ENCODE results near the gene CKS1B. TPM values are rescaled to one million over a fixed set of nuclear protein-coding genes. Genes with fewer than 3 reads are reported as not detected.
A peak's percentile ranks its signal among the peaks of the same experiment; 100 is the strongest.

CKS1B gene
- total and polyA plus RNA-seq, 9 of the 15 experiments (the other 6 are each of a cell fraction or from before 2014, with no cell fraction given), result 215 to 1,103 (median 460) TPM

DNA sequence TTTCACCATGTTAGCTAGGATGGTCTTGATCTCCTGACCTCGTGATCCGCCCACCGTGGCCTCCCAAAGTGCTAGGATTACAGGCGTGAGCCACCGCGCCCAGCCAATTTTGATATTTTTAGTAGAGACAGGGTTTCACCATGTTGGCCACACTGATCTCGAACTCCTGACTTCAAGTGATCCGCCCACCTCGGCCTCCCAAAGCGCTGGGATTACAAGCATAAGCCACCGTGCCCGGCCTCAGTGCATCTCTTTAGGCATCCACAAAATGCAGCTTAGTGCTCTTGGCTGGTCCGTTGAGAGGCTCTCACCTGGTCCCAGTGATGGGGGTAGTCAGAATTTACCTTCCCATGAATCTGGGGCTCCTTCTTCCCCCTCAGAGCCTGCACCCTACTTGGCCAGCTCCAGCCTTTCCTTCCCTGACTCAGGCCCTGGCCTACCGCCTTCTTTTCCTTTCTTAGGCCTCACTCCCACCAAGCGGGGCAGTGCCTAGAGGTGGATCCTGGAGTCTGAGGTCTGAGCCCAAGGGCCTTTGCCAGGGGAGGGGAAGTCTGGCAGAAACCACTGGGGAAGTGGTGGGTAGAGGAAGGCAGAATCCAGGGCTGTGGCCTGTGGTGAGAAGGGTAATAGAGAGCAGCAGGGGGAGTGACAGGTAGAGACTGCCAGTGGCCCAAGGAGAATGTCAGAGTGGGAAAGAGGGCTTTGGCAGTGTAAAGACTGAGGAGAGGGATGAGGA lies 22.7 kb downstream of the CKS1B start:
- intact Hi-C loops (cut with micrococcal nuclease) (no loop called here), in situ Hi-C loops (cut with MboI) (no loop called here)
- peaks cover 10% of the 10 kb centered on the region; the same call in 2 of the 3 replicates for H3K36me3 ChIP-seq (ENCODE audit: control insufficient read depth, insufficient read depth, low read length)
- H4K20me1 ChIP-seq (replicated peaks; ENCODE audit: control insufficient read depth, insufficient read depth, low read length), result no peaks in the 10 kb centered on the region
- H3K4me2 ChIP-seq (ENCODE audit: insufficient read depth, low read length), result no peak overlapping the region
- no peak for FAIRE-seq
- DNase-seq (ENCODE audit: extremely low read depth in 1 of 4, low spot score in 3 of 4), result no peak
- WGBS (ENCODE audit: insufficient coverage, low coverage, missing lambda C conversion rate), result 86% methylated on average over 15 of the region's 15 CpGs
- no peak overlapping the region for H3K4me3 ChIP-seq
- BruUV-seq (replicated peaks), result no TSS peak
- H3K27me3 ChIP-seq (ENCODE audit: control insufficient read depth in 2 of 2, insufficient read depth in 2 of 2, low read length in 2 of 2), result no peaks in the 10 kb centered on the region
- H2AFZ ChIP-seq (ENCODE audit: low read depth, low read length), result no peak overlapping the region
- ATAC-seq, result no peak
- no peak overlapping the region for H3K27ac ChIP-seq (ENCODE audit: extremely low read depth, low read depth, low read length)
- POLR2A ChIA-PET, result interaction anchor here (0.6 to 8.2 kb wide), 5 partner anchors 10 to 61 kb away, joined by 3 to 80 read pairs (median 3); partner anchors contain the start of genes CKS1B, FLAD1, PBXIP1 and PMVK
- peaks cover 7% of the 10 kb centered on the region; the same call in 2 of the 3 replicates for H3K79me2 ChIP-seq (ENCODE audit: control insufficient read depth, insufficient read depth, low read length)
- peaks cover 48 to 65% of the 10 kb centered on the region in 2 experiments for H3K4me1 ChIP-seq (replicated peaks in 1 of 2; ENCODE audit: control insufficient read depth in 2 of 2, insufficient read depth in 2 of 2, low read length in 2 of 2)
- TF ChIP-seq L3MBTL2 (IDR thresholded peaks at IDR 0.05) (no peak), HNRNPH1 (optimal IDR thresholded peaks at IDR 0.05; ENCODE audit: low read depth, low read length) (no peak), ZNF766 (CRISPR knock-in tag; conservative IDR thresholded peaks at IDR 0.05) (no peak), ZNF140 (CRISPR knock-in tag; IDR thresholded peaks at IDR 0.05) (no peak), ZSCAN29 (IDR thresholded peaks at IDR 0.05) (no peak), TRIM24 (IDR thresholded peaks at IDR 0.05) (no peak)
- TF ChIP-seq, protein P1, sequence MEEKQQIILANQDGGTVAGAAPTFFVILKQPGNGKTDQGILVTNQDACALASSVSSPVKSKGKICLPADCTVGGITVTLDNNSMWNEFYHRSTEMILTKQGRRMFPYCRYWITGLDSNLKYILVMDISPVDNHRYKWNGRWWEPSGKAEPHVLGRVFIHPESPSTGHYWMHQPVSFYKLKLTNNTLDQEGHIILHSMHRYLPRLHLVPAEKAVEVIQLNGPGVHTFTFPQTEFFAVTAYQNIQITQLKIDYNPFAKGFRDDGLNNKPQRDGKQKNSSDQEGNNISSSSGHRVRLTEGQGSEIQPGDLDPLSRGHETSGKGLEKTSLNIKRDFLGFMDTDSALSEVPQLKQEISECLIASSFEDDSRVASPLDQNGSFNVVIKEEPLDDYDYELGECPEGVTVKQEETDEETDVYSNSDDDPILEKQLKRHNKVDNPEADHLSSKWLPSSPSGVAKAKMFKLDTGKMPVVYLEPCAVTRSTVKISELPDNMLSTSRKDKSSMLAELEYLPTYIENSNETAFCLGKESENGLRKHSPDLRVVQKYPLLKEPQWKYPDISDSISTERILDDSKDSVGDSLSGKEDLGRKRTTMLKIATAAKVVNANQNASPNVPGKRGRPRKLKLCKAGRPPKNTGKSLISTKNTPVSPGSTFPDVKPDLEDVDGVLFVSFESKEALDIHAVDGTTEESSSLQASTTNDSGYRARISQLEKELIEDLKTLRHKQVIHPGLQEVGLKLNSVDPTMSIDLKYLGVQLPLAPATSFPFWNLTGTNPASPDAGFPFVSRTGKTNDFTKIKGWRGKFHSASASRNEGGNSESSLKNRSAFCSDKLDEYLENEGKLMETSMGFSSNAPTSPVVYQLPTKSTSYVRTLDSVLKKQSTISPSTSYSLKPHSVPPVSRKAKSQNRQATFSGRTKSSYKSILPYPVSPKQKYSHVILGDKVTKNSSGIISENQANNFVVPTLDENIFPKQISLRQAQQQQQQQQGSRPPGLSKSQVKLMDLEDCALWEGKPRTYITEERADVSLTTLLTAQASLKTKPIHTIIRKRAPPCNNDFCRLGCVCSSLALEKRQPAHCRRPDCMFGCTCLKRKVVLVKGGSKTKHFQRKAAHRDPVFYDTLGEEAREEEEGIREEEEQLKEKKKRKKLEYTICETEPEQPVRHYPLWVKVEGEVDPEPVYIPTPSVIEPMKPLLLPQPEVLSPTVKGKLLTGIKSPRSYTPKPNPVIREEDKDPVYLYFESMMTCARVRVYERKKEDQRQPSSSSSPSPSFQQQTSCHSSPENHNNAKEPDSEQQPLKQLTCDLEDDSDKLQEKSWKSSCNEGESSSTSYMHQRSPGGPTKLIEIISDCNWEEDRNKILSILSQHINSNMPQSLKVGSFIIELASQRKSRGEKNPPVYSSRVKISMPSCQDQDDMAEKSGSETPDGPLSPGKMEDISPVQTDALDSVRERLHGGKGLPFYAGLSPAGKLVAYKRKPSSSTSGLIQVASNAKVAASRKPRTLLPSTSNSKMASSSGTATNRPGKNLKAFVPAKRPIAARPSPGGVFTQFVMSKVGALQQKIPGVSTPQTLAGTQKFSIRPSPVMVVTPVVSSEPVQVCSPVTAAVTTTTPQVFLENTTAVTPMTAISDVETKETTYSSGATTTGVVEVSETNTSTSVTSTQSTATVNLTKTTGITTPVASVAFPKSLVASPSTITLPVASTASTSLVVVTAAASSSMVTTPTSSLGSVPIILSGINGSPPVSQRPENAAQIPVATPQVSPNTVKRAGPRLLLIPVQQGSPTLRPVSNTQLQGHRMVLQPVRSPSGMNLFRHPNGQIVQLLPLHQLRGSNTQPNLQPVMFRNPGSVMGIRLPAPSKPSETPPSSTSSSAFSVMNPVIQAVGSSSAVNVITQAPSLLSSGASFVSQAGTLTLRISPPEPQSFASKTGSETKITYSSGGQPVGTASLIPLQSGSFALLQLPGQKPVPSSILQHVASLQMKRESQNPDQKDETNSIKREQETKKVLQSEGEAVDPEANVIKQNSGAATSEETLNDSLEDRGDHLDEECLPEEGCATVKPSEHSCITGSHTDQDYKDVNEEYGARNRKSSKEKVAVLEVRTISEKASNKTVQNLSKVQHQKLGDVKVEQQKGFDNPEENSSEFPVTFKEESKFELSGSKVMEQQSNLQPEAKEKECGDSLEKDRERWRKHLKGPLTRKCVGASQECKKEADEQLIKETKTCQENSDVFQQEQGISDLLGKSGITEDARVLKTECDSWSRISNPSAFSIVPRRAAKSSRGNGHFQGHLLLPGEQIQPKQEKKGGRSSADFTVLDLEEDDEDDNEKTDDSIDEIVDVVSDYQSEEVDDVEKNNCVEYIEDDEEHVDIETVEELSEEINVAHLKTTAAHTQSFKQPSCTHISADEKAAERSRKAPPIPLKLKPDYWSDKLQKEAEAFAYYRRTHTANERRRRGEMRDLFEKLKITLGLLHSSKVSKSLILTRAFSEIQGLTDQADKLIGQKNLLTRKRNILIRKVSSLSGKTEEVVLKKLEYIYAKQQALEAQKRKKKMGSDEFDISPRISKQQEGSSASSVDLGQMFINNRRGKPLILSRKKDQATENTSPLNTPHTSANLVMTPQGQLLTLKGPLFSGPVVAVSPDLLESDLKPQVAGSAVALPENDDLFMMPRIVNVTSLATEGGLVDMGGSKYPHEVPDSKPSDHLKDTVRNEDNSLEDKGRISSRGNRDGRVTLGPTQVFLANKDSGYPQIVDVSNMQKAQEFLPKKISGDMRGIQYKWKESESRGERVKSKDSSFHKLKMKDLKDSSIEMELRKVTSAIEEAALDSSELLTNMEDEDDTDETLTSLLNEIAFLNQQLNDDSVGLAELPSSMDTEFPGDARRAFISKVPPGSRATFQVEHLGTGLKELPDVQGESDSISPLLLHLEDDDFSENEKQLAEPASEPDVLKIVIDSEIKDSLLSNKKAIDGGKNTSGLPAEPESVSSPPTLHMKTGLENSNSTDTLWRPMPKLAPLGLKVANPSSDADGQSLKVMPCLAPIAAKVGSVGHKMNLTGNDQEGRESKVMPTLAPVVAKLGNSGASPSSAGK (IDR thresholded peaks at IDR 0.05), result no peak
- CTCF ChIA-PET (ENCODE audit: low intra/inter-chr PET ratio), result interaction anchor here (1.0 to 1.1 kb wide), 2 partner anchors 35 kb away, joined by 3 read pairs; partner anchors contain the start of gene PYGO2
- H3K9me3 ChIP-seq (replicated peaks; ENCODE audit: control insufficient read depth, insufficient read depth, low read depth, low read length), result no peaks in the 10 kb centered on the region
- H3K9ac ChIP-seq (ENCODE audit: insufficient read depth in 1 of 2, low read depth in 2 of 2, low read length in 2 of 2), result peak overlapping the region in 1 of 2 experiments; percentile 74; a peak in 1 of 4 replicates
- peaks cover 6% of the 10 kb centered on the region for H3K9me1 ChIP-seq (ENCODE audit: control insufficient read depth, insufficient read depth, low read length)
